AG04450 (cell line): Measurements from ENCODE around the gene CASK. TPM values are rescaled to one million over a fixed set of nuclear protein-coding genes. Genes with fewer than 3 reads are reported as not detected.

Experiments
- CTCF ChIA-PET: fragments of 300-600, 350-600 bp; formaldehyde crosslinking; extraction: SDS; loops from one replicate; lab custom pipeline; 2022; ENCODE audit warnings: antibody characterized with exemption, inconsistent platforms; lab: Charles Lee
- POLR2A ChIA-PET: fragments of 350-600 bp; formaldehyde crosslinking; extraction: SDS; loops from one replicate; lab custom pipeline; 2021; ENCODE audit warnings: antibody characterized with exemption, inconsistent platforms; lab: Yijun Ruan, JAX
- DNase-seq: peaks from one replicate; pipeline ENCODE4 v3.0.0-alpha.2; 2011; ENCODE audit warnings: low read depth, low spot score
- H3K27ac ChIP-seq: one replicate; pipeline ENCODE4 v1.5.1; 2012; ENCODE audit warnings: low read depth, low read length, control low read depth
- H3K27me3 ChIP-seq: one replicate; pipeline ENCODE4 v1.6.0; 2012; ENCODE audit warnings: low read length; ENCODE audit not compliant: control insufficient read depth, insufficient read depth
- H3K4me3 ChIP-seq: 2 replicates; pipeline ENCODE4 v1.5.1; 2011; ENCODE audit warnings: mild to moderate bottlenecking, low read depth, low read length, control low read depth
- H3K9me3 ChIP-seq: 2 replicates; pipeline ENCODE4 v1.5.1; 2012; ENCODE audit warnings: low read length; ENCODE audit not compliant: control insufficient read depth, insufficient read depth
- polyA plus RNA-seq: library from polyadenylated mRNA; depleted of rRNA; stranded (reverse); fragments of >200 nt; gene quantifications from 2 replicates; pipeline ENCODE4 v1.2.3, GENCODE V29; 2011
- TF ChIP-seq, protein P1 (sequence below): IDR thresholded peaks from 2 replicates; pipeline ENCODE4 v1.5.1; 2011; ENCODE audit warnings: low read depth, low read length, control low read depth, inconsistent platforms

The CASK gene
- polyA plus RNA-seq, 1 experiment = 30.0 TPM

DNA sequence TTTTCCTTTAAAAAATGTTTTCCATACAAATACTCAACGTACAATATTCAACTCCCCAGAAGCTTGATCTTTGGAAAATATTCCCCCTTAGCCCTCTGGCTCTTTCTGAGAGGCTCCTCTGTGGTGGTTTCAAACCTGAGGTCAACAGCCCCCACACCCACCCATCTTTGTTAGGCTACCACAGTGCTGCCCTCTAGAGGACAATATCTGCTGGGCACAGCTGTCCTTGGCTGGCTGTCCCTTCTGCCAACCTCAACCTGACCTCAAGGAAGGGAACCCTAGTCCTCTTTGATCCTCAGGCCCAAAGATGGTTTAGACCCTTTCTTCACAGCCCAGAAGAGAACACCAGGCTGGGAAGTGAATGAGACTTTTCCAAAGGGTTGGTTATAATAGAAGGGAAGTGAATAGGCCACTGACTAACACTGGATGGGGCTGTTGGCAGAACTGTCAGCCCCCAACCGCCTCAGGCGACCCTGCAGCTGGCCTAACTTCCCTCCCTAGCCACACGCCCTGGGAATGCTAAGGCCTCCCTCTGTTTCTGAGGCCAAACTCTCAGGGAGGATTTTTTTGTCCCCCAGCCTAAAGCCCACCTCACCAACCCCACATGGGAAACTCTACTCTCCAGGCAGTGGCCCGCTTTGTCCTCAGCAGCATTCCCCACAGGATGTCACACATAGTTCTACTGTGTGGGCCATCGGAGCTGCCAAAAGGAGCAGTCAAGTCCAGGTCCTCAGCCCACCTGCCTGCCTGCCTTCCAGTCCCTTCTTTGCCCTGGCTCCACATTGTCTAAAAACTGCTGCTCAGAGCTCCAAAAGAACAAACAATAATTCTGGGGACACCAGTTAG is 441.9 kb downstream of the CASK start:
- H3K9me3 ChIP-seq = no peaks in the 10 kb centered on the region
- ChIA-PET CTCF (interaction anchor here (0.6 to 0.9 kb wide), 3 partner anchors 13 to 183 kb away, joined by 3 read pairs; no protein-coding TSS in a partner anchor), POLR2A (no interaction called here)
- TF ChIP-seq, protein P1, sequence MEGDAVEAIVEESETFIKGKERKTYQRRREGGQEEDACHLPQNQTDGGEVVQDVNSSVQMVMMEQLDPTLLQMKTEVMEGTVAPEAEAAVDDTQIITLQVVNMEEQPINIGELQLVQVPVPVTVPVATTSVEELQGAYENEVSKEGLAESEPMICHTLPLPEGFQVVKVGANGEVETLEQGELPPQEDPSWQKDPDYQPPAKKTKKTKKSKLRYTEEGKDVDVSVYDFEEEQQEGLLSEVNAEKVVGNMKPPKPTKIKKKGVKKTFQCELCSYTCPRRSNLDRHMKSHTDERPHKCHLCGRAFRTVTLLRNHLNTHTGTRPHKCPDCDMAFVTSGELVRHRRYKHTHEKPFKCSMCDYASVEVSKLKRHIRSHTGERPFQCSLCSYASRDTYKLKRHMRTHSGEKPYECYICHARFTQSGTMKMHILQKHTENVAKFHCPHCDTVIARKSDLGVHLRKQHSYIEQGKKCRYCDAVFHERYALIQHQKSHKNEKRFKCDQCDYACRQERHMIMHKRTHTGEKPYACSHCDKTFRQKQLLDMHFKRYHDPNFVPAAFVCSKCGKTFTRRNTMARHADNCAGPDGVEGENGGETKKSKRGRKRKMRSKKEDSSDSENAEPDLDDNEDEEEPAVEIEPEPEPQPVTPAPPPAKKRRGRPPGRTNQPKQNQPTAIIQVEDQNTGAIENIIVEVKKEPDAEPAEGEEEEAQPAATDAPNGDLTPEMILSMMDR = peak; percentile 28; the same call in 1 of the 2 replicates
- no peak overlapping the region for H3K4me3 ChIP-seq
- no peak for DNase-seq
- no peak overlapping the region for H3K27ac ChIP-seq
- no peaks in the 10 kb centered on the region for H3K27me3 ChIP-seq

DNA sequence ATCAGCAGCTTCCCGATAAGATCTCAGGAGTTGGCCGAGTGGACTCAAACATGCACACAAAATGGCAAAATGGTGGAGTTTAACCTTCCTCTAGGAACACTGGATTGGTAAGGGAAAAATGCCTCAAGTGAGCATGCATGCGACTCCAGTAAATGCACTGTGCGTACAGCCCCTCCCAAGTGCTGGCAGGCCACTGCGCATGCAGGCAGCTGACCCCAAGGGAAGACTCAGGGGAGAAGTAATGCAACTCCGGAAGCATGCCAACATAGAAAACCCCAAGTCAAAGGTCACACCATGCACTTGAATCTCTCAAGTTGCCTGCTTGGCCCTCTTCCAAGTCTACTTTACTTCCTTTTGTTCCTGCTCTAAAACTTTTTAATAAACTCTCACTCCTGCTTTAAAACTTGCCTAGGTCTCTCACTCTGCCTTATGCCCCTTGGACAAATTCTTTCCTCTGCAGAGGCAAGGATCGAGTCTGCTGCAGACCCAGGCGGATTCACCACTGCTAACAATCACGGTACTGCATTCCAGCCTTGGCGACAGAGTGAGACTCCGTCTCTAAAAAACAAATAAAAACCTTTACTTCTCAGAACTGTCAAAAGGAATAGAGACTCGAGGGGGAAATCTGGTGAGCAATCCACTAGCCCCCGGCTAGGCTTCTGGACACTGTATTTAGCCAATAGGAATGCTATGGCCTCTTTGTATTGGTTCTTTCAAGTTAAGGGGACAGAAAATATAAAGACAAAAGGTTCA is 442.7 kb downstream of the CASK start:
- TF ChIP-seq, protein P1 = no peak
- POLR2A ChIA-PET = no interaction called here
- no peak for DNase-seq
- no peak overlapping the region for H3K27ac ChIP-seq
- no peak overlapping the region for H3K4me3 ChIP-seq
- CTCF ChIA-PET = interaction anchor here (0.6 to 0.9 kb wide), 2 partner anchors 12 to 19 kb away, joined by 3 read pairs; no protein-coding TSS in a partner anchor
- H3K27me3 ChIP-seq = no peaks in the 10 kb centered on the region
- no peaks in the 10 kb centered on the region for H3K9me3 ChIP-seq

DNA sequence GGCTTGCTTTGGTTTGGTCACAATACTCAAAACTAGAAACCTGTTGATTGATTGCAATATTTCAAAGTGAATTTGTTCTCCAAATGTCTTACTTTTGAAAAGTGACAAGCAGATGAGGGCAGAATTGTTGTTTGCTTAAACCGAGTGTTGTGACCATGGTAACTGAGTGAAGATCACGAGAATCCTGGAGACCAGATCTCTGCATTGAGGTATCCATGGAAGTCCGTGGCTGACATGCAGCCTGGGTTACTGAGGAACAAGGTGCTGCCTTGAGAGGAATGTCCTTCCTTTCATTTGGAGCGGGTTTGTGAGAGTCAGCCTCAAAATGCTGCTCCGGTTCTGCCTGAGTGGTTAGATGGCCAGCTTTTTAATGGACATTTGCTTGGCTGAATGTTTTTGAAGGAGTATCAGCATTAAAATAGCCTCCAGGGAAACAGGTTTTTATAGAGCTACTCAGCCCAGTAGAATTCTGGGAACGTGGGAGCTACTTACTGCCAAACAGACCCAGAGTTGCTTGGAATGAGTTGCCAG is 444.9 kb downstream of the CASK start:
- Histone ChIP-seq H3K9me3 (no peaks in the 10 kb centered on the region; the same call in 1 of the 2 replicates), H3K27ac (no peak overlapping the region), H3K27me3 (no peaks in the 10 kb centered on the region), H3K4me3 (no peak overlapping the region)
- TF ChIP-seq, protein P1 = no peak
- CTCF ChIA-PET = interaction anchor here (0.7 kb wide), 1 partner anchor 11 kb away, joined by 3 read pairs; no protein-coding TSS in a partner anchor
- POLR2A ChIA-PET = interaction anchor here (0.6 kb wide), 1 partner anchor 19 kb away, joined by 7 read pairs; no protein-coding TSS in a partner anchor
- no peak for DNase-seq

DNA sequence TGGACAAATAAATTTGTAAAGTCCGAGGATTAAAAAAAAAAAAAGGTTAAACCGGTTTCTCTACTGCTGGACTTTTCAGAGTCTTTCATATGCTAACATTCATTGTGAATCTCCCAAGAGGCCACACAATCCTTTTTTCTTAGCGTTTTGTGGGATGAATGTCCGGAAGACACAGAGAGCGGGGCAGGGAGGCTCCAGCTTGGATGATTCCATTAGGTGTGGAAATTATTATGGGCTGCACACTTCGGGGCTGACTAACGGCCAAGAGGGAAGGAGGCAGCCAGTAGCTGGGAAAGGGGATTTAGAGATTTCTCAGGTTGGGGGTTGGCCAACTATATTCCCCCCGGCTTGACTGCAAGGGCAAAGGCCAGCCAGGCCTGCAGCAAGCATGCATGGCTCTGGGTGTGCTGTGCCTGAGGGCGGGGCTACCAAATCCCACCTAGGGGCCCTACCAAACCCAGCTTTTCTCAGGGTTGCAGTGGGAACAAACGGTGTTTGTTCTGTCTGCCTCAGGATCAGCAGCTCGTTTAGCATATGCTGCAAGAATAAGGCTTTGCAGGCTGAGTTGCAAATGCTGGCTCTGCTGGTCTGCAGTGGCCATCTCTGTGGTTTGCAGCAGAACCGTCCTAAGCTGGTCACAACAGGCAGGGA is 447.6 kb downstream of the CASK start:
- Histone ChIP-seq H3K9me3 (peaks cover 3% of the 10 kb centered on the region; the same call in 1 of the 2 replicates), H3K27ac (no peak overlapping the region), H3K27me3 (no peaks in the 10 kb centered on the region), H3K4me3 (no peak overlapping the region)
- ChIA-PET POLR2A (no interaction called here), CTCF (no interaction called here)
- no peak for DNase-seq
- TF ChIP-seq, protein P1 = no peak
